ENCODE data around the gene NCEH1. TPM values are rescaled to one million over a fixed set of nuclear protein-coding genes. Genes with fewer than 3 reads are reported as not detected.
A peak's percentile ranks its signal among the peaks of the same experiment; 100 is the strongest.
"Not testable (repeated sequence)": the region's sequence is repeated elsewhere in the genome, so short reads cannot be mapped to it uniquely, and the experiment has no call there.

NCEH1 gene
- polyA plus RNA-seq, 3 donors = 8.6 to 23.9 (median 20.7) TPM

DNA sequence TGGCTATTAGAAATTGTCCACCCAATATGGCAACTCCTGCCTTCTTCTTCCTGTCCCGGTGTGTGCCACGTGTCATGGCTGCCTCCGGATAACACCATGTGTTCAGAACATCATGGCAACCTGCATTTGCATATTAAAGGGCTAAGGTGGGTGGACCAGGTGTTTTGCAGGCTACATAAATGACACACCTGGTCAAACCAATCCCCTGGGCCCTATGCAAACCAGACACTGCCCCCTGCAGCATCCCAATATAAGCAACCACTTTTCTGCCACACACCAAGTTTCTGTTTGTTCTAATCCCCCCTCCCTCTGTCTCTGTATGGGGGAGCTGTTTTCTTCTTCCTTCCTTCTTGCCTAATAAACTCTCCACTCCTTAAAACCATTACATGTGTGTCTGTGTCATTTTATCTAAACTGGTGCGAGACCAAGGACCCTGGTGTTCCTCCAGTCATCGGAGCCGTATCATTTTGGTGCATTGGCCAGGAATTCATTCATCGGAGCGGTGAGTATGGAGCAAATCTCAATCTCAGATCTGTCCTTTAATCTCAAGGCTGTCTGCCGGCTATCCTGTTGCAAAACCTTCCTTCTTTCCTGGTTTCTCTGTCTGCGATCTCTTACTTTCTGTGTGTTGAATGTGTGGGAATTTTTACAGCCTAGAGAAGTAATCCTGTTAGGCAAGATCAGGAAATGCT, 44.5 kb downstream of the NCEH1 start:
- Mint-ChIP-seq H3K9me3 (peaks cover 0 to 5% (median 0%) of the 10 kb centered on the region in 7 donors), H3K36me3 (peaks cover 9 to 10% of the 10 kb centered on the region in 2 donors), H3K4me3 (peak overlapping the region; percentile 42 to 78), H3K27ac (peak overlapping the region in 3 of 7 donors; percentile 11 to 62 (median 15)), H3K4me1 (peaks cover 15% of the 10 kb centered on the region), H3K27me3 (ENCODE audit: low read depth in 3 of 3) (no peaks in the 10 kb centered on the region)
- Histone ChIP-seq H3K79me2 (ENCODE audit: insufficient read depth, low read length) (peaks cover 5% of the 10 kb centered on the region), H4K20me1 (ENCODE audit: insufficient read depth, low read length) (peaks cover 22% of the 10 kb centered on the region), H2AFZ (ENCODE audit: insufficient read depth, low read depth, low read length, poor library complexity, severe bottlenecking) (peak overlapping the region; percentile 49), H3K36me3 (replicated peaks in 1 of 2; ENCODE audit: control insufficient read depth in 1 of 2, insufficient read depth in 2 of 2, low read length in 2 of 2) (no peaks in the 10 kb centered on the region), H3K4me3 (replicated peaks in 1 of 3; ENCODE audit: low read depth in 2 of 3, low read length in 3 of 3) (peak overlapping the region in 1 of 3 experiments; percentile 40), H3K4me1 (ENCODE audit: control insufficient read depth in 1 of 2, insufficient read depth in 2 of 2, low read length in 2 of 2) (peaks cover 7 to 14% of the 10 kb centered on the region in 2 donors), H3K9ac (ENCODE audit: insufficient read depth, low read length, poor library complexity, severe bottlenecking) (no peak overlapping the region), H3K4me2 (replicated peaks; ENCODE audit: extremely low read depth, low read length, poor library complexity, severe bottlenecking) (peak overlapping the region; percentile 60), H3K27me3 (ENCODE audit: control insufficient read depth in 2 of 2, insufficient read depth in 2 of 2, low read length in 2 of 2) (no peaks in the 10 kb centered on the region), H3K9me3 (replicated peaks in 1 of 2; ENCODE audit: control insufficient read depth in 1 of 2, insufficient read depth in 1 of 2, low read length in 2 of 2) (no peaks in the 10 kb centered on the region), H3K27ac (ENCODE audit: low read depth in 1 of 2, low read length in 2 of 2) (peak overlapping the region in 1 of 2 donors; percentile 26)
- 88% methylated on average over 5 of the region's 10 CpGs for WGBS (ENCODE audit: insufficient coverage)
- no peak for DNase-seq
- intact Hi-C loops (cut with micrococcal nuclease) = loop anchor here (5.0 kb wide), 1 partner anchor 334 kb away; no protein-coding TSS in a partner anchor
- TF ChIP-seq, protein P1, sequence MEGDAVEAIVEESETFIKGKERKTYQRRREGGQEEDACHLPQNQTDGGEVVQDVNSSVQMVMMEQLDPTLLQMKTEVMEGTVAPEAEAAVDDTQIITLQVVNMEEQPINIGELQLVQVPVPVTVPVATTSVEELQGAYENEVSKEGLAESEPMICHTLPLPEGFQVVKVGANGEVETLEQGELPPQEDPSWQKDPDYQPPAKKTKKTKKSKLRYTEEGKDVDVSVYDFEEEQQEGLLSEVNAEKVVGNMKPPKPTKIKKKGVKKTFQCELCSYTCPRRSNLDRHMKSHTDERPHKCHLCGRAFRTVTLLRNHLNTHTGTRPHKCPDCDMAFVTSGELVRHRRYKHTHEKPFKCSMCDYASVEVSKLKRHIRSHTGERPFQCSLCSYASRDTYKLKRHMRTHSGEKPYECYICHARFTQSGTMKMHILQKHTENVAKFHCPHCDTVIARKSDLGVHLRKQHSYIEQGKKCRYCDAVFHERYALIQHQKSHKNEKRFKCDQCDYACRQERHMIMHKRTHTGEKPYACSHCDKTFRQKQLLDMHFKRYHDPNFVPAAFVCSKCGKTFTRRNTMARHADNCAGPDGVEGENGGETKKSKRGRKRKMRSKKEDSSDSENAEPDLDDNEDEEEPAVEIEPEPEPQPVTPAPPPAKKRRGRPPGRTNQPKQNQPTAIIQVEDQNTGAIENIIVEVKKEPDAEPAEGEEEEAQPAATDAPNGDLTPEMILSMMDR (IDR thresholded peaks at IDR 0.05) = no peak

DNA sequence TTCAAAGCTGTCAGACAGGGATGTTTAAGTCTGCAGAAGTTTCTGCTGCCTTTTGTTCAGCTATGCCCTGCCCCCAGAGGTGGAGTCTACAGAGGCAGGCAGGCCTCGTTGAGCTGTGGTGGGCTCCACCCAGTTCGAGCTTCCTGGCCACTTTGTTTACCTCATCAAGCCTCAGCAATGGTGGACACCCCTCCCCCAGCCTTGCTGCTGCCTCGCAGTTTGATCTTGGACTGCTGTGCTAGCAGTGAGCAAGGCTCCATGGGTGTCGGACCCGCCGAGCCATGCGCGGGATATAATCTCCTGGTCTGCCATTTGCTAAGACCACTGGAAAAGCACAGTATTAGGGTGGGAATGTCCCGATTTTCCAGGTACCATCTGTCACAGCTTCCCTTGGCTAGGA, 45.4 kb downstream of the NCEH1 start:
- not testable (repeated sequence) for H3K27me3 ChIP-seq (ENCODE audit: control insufficient read depth in 2 of 2, insufficient read depth in 2 of 2, low read length in 2 of 2); H3K9ac ChIP-seq (ENCODE audit: insufficient read depth, low read length, poor library complexity, severe bottlenecking); H3K4me2 ChIP-seq (replicated peaks; ENCODE audit: extremely low read depth, low read length, poor library complexity, severe bottlenecking); H3K27ac ChIP-seq (ENCODE audit: low read depth in 1 of 2, low read length in 2 of 2); H3K9me3 ChIP-seq (replicated peaks in 1 of 2; ENCODE audit: control insufficient read depth in 1 of 2, insufficient read depth in 1 of 2, low read length in 2 of 2); H3K36me3 ChIP-seq (replicated peaks in 1 of 2; ENCODE audit: control insufficient read depth in 1 of 2, insufficient read depth in 2 of 2, low read length in 2 of 2); H3K27ac Mint-ChIP-seq; H3K27me3 Mint-ChIP-seq (ENCODE audit: low read depth in 3 of 3); H3K4me3 Mint-ChIP-seq; DNase-seq; H3K9me3 Mint-ChIP-seq; H3K4me3 ChIP-seq (replicated peaks in 1 of 3; ENCODE audit: low read depth in 2 of 3, low read length in 3 of 3); H2AFZ ChIP-seq (ENCODE audit: insufficient read depth, low read depth, low read length, poor library complexity, severe bottlenecking); H3K36me3 Mint-ChIP-seq; H3K79me2 ChIP-seq (ENCODE audit: insufficient read depth, low read length)
- H4K20me1 ChIP-seq (ENCODE audit: insufficient read depth, low read length) = peaks cover 22% of the 10 kb centered on the region
- H3K4me1 Mint-ChIP-seq = peaks cover 15% of the 10 kb centered on the region
- peaks cover 7 to 14% of the 10 kb centered on the region in 2 donors for H3K4me1 ChIP-seq (ENCODE audit: control insufficient read depth in 1 of 2, insufficient read depth in 2 of 2, low read length in 2 of 2)
- 87% methylated on average over 9 of the region's 9 CpGs for WGBS (ENCODE audit: insufficient coverage)
- intact Hi-C loops (cut with micrococcal nuclease) = loop anchor here (5.0 kb wide), 1 partner anchor 333 kb away; no protein-coding TSS in a partner anchor

DNA sequence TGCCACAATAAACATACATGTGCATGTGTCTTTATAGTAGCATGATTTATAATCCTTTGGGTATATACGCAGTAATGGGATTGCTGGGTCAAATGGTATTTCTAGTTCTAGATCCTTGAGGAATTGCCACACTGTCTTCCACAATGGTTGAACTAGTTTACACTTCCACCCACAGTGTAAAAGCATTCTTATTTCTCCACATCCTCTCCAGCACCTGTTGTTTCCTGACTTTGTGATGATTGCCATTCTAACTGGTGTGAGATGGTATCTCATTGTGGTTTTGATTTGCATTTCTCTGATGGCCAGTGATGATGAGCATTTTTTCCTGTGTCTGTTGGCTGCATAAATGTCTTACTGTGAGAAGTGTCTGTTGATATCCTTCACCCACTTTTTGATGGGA, 50.4 kb downstream of the NCEH1 start:
- intact Hi-C loops (cut with micrococcal nuclease); DNase-seq: not testable (repeated sequence)
- no CpG with 5 or more reads among the region's 1 CpG for WGBS (ENCODE audit: insufficient coverage)

More for the DNA sequence above, 50.4 kb downstream of the NCEH1 start:
- not testable (repeated sequence) for H2AFZ ChIP-seq (ENCODE audit: insufficient read depth, low read depth, low read length, poor library complexity, severe bottlenecking); H3K4me2 ChIP-seq (replicated peaks; ENCODE audit: extremely low read depth, low read length, poor library complexity, severe bottlenecking); H3K36me3 ChIP-seq (replicated peaks in 1 of 2; ENCODE audit: control insufficient read depth in 1 of 2, insufficient read depth in 2 of 2, low read length in 2 of 2); H3K79me2 ChIP-seq (ENCODE audit: insufficient read depth, low read length); H3K27ac Mint-ChIP-seq; H3K9me3 Mint-ChIP-seq; H3K36me3 Mint-ChIP-seq; H3K9me3 ChIP-seq (replicated peaks in 1 of 2; ENCODE audit: control insufficient read depth in 1 of 2, insufficient read depth in 1 of 2, low read length in 2 of 2); H3K4me3 ChIP-seq (replicated peaks in 1 of 3; ENCODE audit: low read depth in 2 of 3, low read length in 3 of 3); H3K27me3 ChIP-seq (ENCODE audit: control insufficient read depth in 2 of 2, insufficient read depth in 2 of 2, low read length in 2 of 2); H3K4me3 Mint-ChIP-seq; H3K27me3 Mint-ChIP-seq (ENCODE audit: low read depth in 3 of 3); H3K27ac ChIP-seq (ENCODE audit: low read depth in 1 of 2, low read length in 2 of 2); H3K9ac ChIP-seq (ENCODE audit: insufficient read depth, low read length, poor library complexity, severe bottlenecking); H3K4me1 ChIP-seq (ENCODE audit: control insufficient read depth in 1 of 2, insufficient read depth in 2 of 2, low read length in 2 of 2); H3K4me1 Mint-ChIP-seq
- H4K20me1 ChIP-seq (ENCODE audit: insufficient read depth, low read length) = peaks cover 34% of the 10 kb centered on the region

Measured in CD14-positive monocyte (primary cell).